Fibroblast of pulmonary artery (primary cell): ENCODE data around the gene ANO7.
"Not testable (repeated sequence)": the region's sequence is repeated elsewhere in the genome, so short reads cannot be mapped to it uniquely, and the experiment has no call there.

Source experiments
- DNase-seq: peaks from one replicate; pipeline ENCODE4 v3.0.0-alpha.2; 2010; ENCODE audit warnings: low read depth
- H3K4me3 ChIP-seq: replicated peaks from 2 replicates; pipeline ENCODE4 v1.5.1; 2011; ENCODE audit warnings: low read depth, mild to moderate bottlenecking, control low read depth, low read length, moderate library complexity
- TF ChIP-seq, protein P1 (sequence below): IDR thresholded peaks from 2 replicates; pipeline ENCODE4 v1.5.1; 2011; ENCODE audit warnings: mild to moderate bottlenecking, control low read depth, low read length, inconsistent platforms; ENCODE audit errors: missing control alignments

Gene ANO7

DNA sequence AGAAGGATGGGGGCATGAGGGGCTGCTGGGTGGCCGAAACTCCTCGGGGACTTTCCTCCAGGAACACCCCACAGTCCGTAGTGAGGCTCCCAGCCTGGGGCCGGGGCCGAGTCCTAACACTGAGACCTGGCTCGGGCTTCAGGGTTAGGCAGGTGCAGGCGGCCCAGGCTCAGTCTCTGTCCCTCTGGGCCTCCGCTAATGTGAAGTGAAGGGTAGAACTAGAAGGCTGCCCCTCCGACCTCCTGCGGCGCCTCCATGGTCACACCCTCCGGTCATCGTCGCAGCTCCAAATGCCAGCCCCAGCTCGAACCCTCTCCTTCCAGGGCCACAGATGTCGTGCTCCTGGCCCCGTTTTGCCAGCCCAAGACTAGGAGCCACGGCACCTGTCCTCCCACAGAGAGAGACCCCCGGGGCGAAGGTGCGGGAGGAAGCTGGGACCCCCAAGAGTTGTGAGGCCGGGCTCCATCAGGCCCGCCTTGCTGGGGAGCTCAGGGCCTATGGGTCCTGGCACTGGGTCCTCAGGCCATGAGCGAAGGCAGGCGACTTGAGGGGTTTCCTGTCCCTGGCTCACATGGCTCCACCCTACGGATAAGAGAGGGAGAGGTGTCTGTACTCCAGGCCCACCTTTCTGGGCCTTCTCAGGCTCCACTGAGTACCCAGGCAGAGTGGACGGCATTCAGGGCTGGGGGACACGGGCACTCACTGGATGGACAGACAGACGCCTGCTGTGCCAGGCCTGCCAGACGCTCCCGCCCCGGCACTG lies 797 bp downstream of the ANO7 start:
- H3K4me3 ChIP-seq: no peak overlapping the region
- TF ChIP-seq, protein P1, sequence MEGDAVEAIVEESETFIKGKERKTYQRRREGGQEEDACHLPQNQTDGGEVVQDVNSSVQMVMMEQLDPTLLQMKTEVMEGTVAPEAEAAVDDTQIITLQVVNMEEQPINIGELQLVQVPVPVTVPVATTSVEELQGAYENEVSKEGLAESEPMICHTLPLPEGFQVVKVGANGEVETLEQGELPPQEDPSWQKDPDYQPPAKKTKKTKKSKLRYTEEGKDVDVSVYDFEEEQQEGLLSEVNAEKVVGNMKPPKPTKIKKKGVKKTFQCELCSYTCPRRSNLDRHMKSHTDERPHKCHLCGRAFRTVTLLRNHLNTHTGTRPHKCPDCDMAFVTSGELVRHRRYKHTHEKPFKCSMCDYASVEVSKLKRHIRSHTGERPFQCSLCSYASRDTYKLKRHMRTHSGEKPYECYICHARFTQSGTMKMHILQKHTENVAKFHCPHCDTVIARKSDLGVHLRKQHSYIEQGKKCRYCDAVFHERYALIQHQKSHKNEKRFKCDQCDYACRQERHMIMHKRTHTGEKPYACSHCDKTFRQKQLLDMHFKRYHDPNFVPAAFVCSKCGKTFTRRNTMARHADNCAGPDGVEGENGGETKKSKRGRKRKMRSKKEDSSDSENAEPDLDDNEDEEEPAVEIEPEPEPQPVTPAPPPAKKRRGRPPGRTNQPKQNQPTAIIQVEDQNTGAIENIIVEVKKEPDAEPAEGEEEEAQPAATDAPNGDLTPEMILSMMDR: no peak
- no peak for DNase-seq

DNA sequence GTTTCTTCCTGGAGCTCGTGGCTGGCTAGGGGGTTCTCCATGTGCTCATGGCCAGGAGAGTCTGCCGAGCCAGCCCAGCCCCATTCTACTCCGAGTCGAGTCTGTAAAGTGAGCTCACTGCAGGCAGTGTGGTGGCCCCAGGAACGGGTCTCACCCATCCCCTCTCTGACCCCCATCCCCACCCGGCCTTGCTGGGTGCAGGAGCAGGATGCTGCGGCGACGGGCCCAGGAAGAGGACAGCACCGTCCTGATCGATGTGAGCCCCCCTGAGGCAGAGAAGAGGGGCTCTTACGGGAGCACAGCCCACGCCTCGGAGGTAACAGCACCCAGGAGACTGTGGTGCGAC lies 1.4 kb downstream of the ANO7 start:
- H3K4me3 ChIP-seq: no peak overlapping the region
- DNase-seq: no peak
- TF ChIP-seq, protein P1: no peak

DNA sequence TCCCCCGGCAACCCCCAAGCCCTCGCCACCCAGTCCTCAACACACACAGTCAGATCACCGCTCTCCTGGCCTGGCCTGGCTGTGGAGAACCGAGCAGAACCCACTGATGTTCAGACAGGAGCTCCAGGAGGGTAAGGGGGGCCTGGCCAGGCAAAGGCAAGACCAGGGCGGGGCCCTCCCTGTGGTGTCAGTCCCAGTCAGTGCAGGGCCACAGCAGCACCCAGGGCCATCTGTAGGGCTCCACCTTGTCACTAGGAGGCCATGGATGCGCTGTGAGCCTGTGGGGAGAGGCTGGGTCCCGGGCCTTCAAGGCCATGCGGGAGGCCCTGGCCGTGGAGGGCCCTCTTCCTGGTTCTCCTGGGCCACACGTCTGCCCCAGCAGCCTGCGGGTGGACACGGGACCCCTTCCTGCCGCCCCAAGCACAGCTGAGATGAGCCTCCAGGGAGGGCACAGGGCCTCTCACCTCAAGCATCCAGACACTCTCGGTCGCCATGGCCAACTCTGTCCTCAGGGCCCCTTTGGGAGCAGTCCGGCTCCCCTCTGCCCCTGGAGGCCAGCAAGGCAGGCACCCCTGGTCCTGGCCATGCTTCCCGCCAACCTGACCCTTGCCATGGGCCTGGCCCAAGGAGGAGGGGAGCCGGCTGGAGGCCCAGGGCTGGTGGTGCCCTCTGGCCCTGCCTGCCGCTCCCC lies 2.0 kb downstream of the ANO7 start:
- no peak overlapping the region for H3K4me3 ChIP-seq
- TF ChIP-seq, protein P1: no peak
- no peak for DNase-seq

DNA sequence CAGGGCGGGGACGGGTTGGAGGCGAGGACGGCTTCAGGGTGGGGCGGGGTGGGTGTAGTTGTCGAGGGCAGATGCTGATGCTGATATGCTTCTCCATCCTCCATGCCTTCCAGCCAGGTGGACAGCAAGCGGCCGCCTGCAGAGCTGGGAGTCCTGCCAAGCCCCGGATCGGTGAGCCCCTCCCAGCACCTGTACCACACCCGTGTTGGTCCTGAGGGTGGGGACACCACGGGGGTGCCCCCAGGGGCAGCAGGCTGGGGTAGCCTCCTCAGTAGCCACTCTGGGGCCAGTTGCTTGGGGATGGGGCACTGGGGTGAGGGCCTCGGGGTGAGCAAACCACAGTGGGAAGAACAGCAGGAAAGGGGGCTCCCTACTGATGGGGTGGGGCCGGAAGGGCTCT lies 2.6 kb downstream of the ANO7 start:
- TF ChIP-seq, protein P1: no peak
- no peak for DNase-seq
- H3K4me3 ChIP-seq: no peak overlapping the region

DNA sequence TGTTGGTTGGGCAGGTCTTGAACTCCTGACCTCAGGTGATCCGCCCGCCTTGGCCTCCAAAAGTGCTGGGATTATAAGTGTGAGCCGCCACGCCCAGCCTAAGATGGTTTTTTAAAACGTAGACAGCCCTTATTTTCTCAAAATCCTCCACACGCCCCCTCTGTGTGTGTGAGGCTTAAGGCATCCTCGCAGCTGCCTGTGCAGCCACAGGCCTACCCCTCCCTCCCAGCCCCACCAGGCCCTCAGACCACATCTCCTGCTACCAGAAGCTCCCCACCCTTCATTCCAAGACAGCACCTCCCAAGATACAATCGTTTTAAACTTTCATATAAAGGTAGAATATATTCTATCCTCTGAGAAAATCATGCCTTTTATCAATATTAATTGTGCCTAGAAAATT lies 4.8 kb downstream of the ANO7 start:
- DNase-seq: no peak
- TF ChIP-seq, protein P1: no peak
- H3K4me3 ChIP-seq: no peak overlapping the region

DNA sequence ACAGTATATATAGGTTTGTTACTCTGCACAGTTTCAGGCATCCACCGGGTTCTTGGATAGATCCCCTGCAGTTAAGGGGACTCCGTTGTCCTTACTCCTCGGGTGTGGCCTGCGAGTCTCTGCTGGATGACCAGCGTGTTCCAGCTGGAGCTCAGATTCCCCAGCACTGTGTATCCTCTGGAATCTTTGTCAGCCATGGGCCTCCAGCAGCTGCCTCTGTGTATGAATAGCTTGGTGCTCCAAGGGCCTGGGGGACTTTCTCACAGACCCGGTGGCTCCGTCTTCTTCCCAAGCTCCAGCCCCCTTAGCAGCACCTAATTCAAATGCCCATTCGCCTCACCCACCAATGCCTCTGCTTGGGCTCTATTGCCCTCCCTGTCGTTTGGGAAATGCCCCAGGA lies 6.3 kb downstream of the ANO7 start:
- TF ChIP-seq, protein P1: no peak
- no peak overlapping the region for H3K4me3 ChIP-seq

DNA sequence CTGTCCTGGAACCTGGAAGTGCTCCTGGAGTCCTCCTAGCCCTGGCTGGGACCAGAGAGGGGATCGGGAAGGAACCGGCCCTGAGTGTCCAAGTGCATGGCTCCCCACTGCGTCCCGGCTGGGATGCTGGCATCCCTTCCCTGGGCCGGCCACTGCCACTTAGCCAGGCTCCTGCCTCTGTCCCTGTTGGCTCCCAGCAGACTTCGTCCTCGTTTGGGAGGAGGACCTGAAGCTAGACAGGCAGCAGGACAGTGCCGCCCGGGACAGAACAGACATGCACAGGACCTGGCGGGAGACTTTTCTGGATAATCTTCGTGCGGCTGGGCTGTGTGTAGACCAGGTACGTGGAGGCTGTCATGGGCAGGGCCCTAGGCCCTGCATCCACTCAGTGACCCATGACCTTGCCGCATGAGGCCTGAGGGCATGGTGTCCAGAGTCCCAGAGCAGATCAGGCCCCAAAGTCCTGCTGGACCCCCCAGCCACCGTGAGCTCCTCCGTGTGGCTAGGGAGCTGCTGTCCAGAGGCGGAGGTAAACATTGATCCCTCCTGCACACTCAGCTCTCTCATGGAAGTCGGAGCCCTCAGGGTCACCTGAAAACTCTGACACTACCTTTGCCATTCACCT lies 7.1 kb downstream of the ANO7 start:
- no peak for DNase-seq
- H3K4me3 ChIP-seq: no peak overlapping the region

More for the DNA sequence above, 6.3 kb downstream of the ANO7 start:
- DNase-seq: no peak

DNA sequence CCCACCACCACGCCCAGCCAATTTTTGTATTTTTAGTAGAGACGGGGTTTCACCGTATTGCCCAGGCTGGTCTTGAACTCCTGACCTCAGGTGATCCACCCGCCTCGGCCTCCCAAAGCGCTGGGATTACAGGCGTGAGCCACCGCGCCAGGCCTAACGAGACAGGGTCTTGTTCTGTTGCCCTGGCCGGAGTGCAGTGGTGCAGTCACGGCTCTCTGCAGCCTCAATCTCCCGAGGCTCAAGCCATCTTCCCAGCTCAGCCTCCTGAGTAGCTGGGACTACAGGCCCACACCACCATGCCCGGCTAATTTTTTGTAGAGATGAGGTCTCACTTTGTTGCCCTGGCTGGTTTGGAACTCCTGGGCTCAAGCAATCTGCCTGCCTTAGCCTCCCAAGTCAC lies 8.8 kb downstream of the ANO7 start:
- not testable (repeated sequence) for H3K4me3 ChIP-seq, DNase-seq

More for the DNA sequence above, 7.1 kb downstream of the ANO7 start:
- TF ChIP-seq, protein P1: no peak
